Neural progenitor cell (in vitro differentiated cells): ENCODE results near the gene DOCK3. TPM values are rescaled to one million over a fixed set of nuclear protein-coding genes. Genes with fewer than 3 reads are reported as not detected.

Source experiments
- DNase-seq: peaks from one replicate; pipeline ENCODE4 v3.0.0-alpha.2; 2016; ENCODE audit warnings: low spot score
- H2AFZ ChIP-seq: fragments of 200-600 bp; sonication (generic); replicated peaks from 2 replicates; pipeline ENCODE4 v1.6.1; 2016; ENCODE audit warnings: antibody characterized with exemption
- H3F3A ChIP-seq: fragments of 200-600 bp; sonication (generic); 2 replicates; pipeline ENCODE4 v1.6.1; 2016; ENCODE audit warnings: antibody characterized with exemption, low read depth
- H3K27ac ChIP-seq: fragments of 200-600 bp; sonication (generic); 2 replicates; pipeline ENCODE4 v1.5.1; 2016; ENCODE audit warnings: mild to moderate bottlenecking
- H3K27me3 ChIP-seq: fragments of 200-600 bp; sonication (generic); 2 replicates; pipeline ENCODE4 v1.6.1; 2016; ENCODE audit warnings: mild to moderate bottlenecking, moderate library complexity
- H3K36me3 ChIP-seq: fragments of 200-600 bp; sonication (generic); 2 replicates; pipeline ENCODE4 v1.5.1; 2016
- H3K4me1 ChIP-seq: fragments of 200-600 bp; sonication (generic); 2 replicates; pipeline ENCODE4 v1.6.1; 2016; ENCODE audit warnings: mixed run types
- H3K4me2 ChIP-seq: fragments of 200-600 bp; sonication (generic); 2 replicates; pipeline ENCODE4 v1.6.1; 2016
- H3K4me3 ChIP-seq: fragments of 200-600 bp; sonication (generic); 2 replicates; pipeline ENCODE4 v1.5.1; 2016
- H3K79me2 ChIP-seq: fragments of 200-600 bp; sonication (generic); 2 replicates; pipeline ENCODE4 v1.6.1; 2016; ENCODE audit warnings: low read depth
- H3K9ac ChIP-seq: fragments of 200-600 bp; sonication (generic); 2 replicates; pipeline ENCODE4 v1.6.1; 2016
- H3K9me3 ChIP-seq: fragments of 200-600 bp; sonication (generic); 2 replicates; pipeline ENCODE4 v1.5.1; 2016; ENCODE audit warnings: low read depth
- H4K20me1 ChIP-seq: fragments of 200-600 bp; sonication (generic); 2 replicates; pipeline ENCODE4 v1.6.1; 2016; ENCODE audit warnings: low read depth
- H3K27ac Mint-ChIP-seq: 3 replicates; pipeline ENCODE4 v1.8.0; 2021; ENCODE audit warnings: mixed read lengths
- H3K27me3 Mint-ChIP-seq: 2 replicates; pipeline ENCODE4 v1.8.0; 2022; ENCODE audit warnings: low read depth, mild to moderate bottlenecking, inconsistent platforms, moderate library complexity, mixed read lengths; ENCODE audit not compliant: insufficient read depth
- H3K36me3 Mint-ChIP-seq: 3 replicates; pipeline ENCODE4 v1.8.0; 2021; ENCODE audit warnings: mixed read lengths
- H3K4me1 Mint-ChIP-seq: 3 replicates; pipeline ENCODE4 v1.8.0; 2021; ENCODE audit warnings: mixed read lengths
- H3K4me3 Mint-ChIP-seq: 3 replicates; pipeline ENCODE4 v1.8.0; 2021; ENCODE audit warnings: mild to moderate bottlenecking, moderate library complexity, mixed read lengths
- H3K9me3 Mint-ChIP-seq: 3 replicates; pipeline ENCODE4 v1.8.0; 2020; ENCODE audit warnings: mixed read lengths
- EZH2 ChIP-seq: fragments of 200-600 bp; sonication (generic); IDR thresholded peaks from 2 replicates; pipeline ENCODE4 v1.6.1; 2017; ENCODE audit warnings: antibody characterized with exemption, mild to moderate bottlenecking, moderate library complexity
- EZH2phosphoT487 ChIP-seq: fragments of 200-600 bp; sonication (generic); IDR thresholded peaks from 2 replicates; pipeline ENCODE4 v1.6.1; 2017; ENCODE audit warnings: antibody characterized with exemption
- total RNA-seq: library from RNA; depleted of rRNA; stranded (reverse); fragments of >200 nt; gene quantifications from 2 replicates; pipeline ENCODE4 v1.2.3, GENCODE V29; 2015; ENCODE audit warnings: low replicate concordance
- TF ChIP-seq, protein P1 (sequence below): fragments of 200-600 bp; sonication (generic); IDR thresholded peaks from 2 replicates; pipeline ENCODE4 v1.5.1; 2017; ENCODE audit warnings: antibody characterized with exemption, mild to moderate bottlenecking

The DOCK3 gene
- total RNA-seq, 1 donor from 2014 or later, result 10.7 TPM

- no peak overlapping the region for H3K27ac Mint-ChIP-seq
- no peak overlapping the region for H3K4me2 ChIP-seq
- H3K9ac ChIP-seq, result no peak overlapping the region
- no peaks in the 10 kb centered on the region for H3K9me3 ChIP-seq
- no peaks in the 10 kb centered on the region for H3K36me3 ChIP-seq
- no peaks in the 10 kb centered on the region for H3K79me2 ChIP-seq
- H3K4me3 Mint-ChIP-seq, result no peak overlapping the region
- H2AFZ ChIP-seq, result no peak overlapping the region
- H3K4me1 Mint-ChIP-seq, result peaks cover 9% of the 10 kb centered on the region
- H3K27me3 Mint-ChIP-seq, result peaks cover 2% of the 10 kb centered on the region
- H3K36me3 Mint-ChIP-seq, result no peaks in the 10 kb centered on the region
- H3K4me1 ChIP-seq, result peaks cover 11% of the 10 kb centered on the region
- no peak overlapping the region for H3K27ac ChIP-seq
- no peak for DNase-seq
- H3K27me3 ChIP-seq, result no peaks in the 10 kb centered on the region
- H4K20me1 ChIP-seq, result no peaks in the 10 kb centered on the region
- peaks cover 3% of the 10 kb centered on the region for H3K9me3 Mint-ChIP-seq
- no peak overlapping the region for H3K4me3 ChIP-seq
- TF ChIP-seq EZH2phosphoT487 (no peak), EZH2 (no peak)
- H3F3A ChIP-seq, result no peaks in the 10 kb centered on the region
These were observed 360.9 kb downstream of the DOCK3 start for GRCh38 chr3:51035630-51036029.

GRCh38 chr3:51044982-51045381, 370.3 kb downstream of the DOCK3 start:
- Histone ChIP-seq H3K36me3 (no peaks in the 10 kb centered on the region), H3K27ac (no peak overlapping the region), H2AFZ (no peak overlapping the region), H3K9ac (no peak overlapping the region), H3F3A (peaks cover 10% of the 10 kb centered on the region), H4K20me1 (no peaks in the 10 kb centered on the region), H3K4me3 (no peak overlapping the region), H3K4me1 (peaks cover 7% of the 10 kb centered on the region), H3K79me2 (no peaks in the 10 kb centered on the region), H3K9me3 (no peaks in the 10 kb centered on the region), H3K4me2 (no peak overlapping the region), H3K27me3 (no peaks in the 10 kb centered on the region)
- no peak for DNase-seq
- no peak overlapping the region for H3K4me3 Mint-ChIP-seq
- no peaks in the 10 kb centered on the region for H3K36me3 Mint-ChIP-seq
- H3K4me1 Mint-ChIP-seq, result peaks cover 3% of the 10 kb centered on the region
- no peak overlapping the region for H3K27ac Mint-ChIP-seq
- no peaks in the 10 kb centered on the region for H3K27me3 Mint-ChIP-seq
- TF ChIP-seq EZH2phosphoT487, result no peak
- TF ChIP-seq EZH2, result no peak
- TF ChIP-seq, protein P1, sequence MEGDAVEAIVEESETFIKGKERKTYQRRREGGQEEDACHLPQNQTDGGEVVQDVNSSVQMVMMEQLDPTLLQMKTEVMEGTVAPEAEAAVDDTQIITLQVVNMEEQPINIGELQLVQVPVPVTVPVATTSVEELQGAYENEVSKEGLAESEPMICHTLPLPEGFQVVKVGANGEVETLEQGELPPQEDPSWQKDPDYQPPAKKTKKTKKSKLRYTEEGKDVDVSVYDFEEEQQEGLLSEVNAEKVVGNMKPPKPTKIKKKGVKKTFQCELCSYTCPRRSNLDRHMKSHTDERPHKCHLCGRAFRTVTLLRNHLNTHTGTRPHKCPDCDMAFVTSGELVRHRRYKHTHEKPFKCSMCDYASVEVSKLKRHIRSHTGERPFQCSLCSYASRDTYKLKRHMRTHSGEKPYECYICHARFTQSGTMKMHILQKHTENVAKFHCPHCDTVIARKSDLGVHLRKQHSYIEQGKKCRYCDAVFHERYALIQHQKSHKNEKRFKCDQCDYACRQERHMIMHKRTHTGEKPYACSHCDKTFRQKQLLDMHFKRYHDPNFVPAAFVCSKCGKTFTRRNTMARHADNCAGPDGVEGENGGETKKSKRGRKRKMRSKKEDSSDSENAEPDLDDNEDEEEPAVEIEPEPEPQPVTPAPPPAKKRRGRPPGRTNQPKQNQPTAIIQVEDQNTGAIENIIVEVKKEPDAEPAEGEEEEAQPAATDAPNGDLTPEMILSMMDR, result no peak
- no peaks in the 10 kb centered on the region for H3K9me3 Mint-ChIP-seq

- Histone ChIP-seq H3F3A (peaks cover 7% of the 10 kb centered on the region), H3K4me1 (peaks cover 14% of the 10 kb centered on the region), H3K4me2 (no peak overlapping the region), H3K9me3 (no peaks in the 10 kb centered on the region), H3K27me3 (no peaks in the 10 kb centered on the region), H4K20me1 (no peaks in the 10 kb centered on the region), H3K4me3 (no peak overlapping the region), H3K36me3 (no peaks in the 10 kb centered on the region), H3K27ac (no peak overlapping the region), H2AFZ (no peak overlapping the region), H3K9ac (no peak overlapping the region), H3K79me2 (no peaks in the 10 kb centered on the region)
- no peaks in the 10 kb centered on the region for H3K27me3 Mint-ChIP-seq
- TF ChIP-seq, protein P1, result no peak
- TF ChIP-seq EZH2, result no peak
- no peak for TF ChIP-seq EZH2phosphoT487
- no peak overlapping the region for H3K4me3 Mint-ChIP-seq
- DNase-seq, result no peak
- no peaks in the 10 kb centered on the region for H3K9me3 Mint-ChIP-seq
- H3K36me3 Mint-ChIP-seq, result no peaks in the 10 kb centered on the region
- H3K27ac Mint-ChIP-seq, result no peak overlapping the region
- H3K4me1 Mint-ChIP-seq, result peaks cover 3% of the 10 kb centered on the region
These were observed 377.8 kb downstream of the DOCK3 start for GRCh38 chr3:51052562-51052961.

- no peak overlapping the region for H3K27ac Mint-ChIP-seq
- TF ChIP-seq, protein P1, result no peak
- no peak for TF ChIP-seq EZH2phosphoT487
- TF ChIP-seq EZH2, result no peak
- Histone ChIP-seq H3F3A (no peaks in the 10 kb centered on the region), H3K4me3 (no peak overlapping the region), H3K27me3 (no peaks in the 10 kb centered on the region), H3K9me3 (no peaks in the 10 kb centered on the region), H3K9ac (no peak overlapping the region), H3K4me1 (peaks cover 14% of the 10 kb centered on the region), H2AFZ (no peak overlapping the region), H3K4me2 (peak overlapping the region; percentile 23), H3K27ac (peak overlapping the region; percentile 44), H3K79me2 (no peaks in the 10 kb centered on the region), H3K36me3 (no peaks in the 10 kb centered on the region), H4K20me1 (no peaks in the 10 kb centered on the region)
- no peaks in the 10 kb centered on the region for H3K27me3 Mint-ChIP-seq
- no peaks in the 10 kb centered on the region for H3K9me3 Mint-ChIP-seq
- no peaks in the 10 kb centered on the region for H3K4me1 Mint-ChIP-seq
- DNase-seq, result no peak
- H3K4me3 Mint-ChIP-seq, result no peak overlapping the region
- H3K36me3 Mint-ChIP-seq, result no peaks in the 10 kb centered on the region
These were observed 382.4 kb downstream of the DOCK3 start for GRCh38 chr3:51057121-51057520.
